Measurements from ENCODE around the gene TANC1. TPM values are rescaled to one million over a fixed set of nuclear protein-coding genes. Genes with fewer than 3 reads are reported as not detected.

TANC1 gene
- total and polyA plus RNA-seq, 2 of the 4 experiments (the other 2 are of a cell fraction): 10.2 to 12.9 TPM

GRCh38 chr2:159211447-159212396, 243.3 kb downstream of the TANC1 start:
- peak; percentile 25 for DNase-seq
- peaks cover 9% of the 10 kb centered on the region for H3K4me1 ChIP-seq (ENCODE audit: control insufficient read depth, insufficient read depth, low read length)
- CTCF ChIA-PET: no interaction called here
- H2BK15ac ChIP-seq (ENCODE audit: low read depth, low read length): no peak overlapping the region
- H4K8ac ChIP-seq (ENCODE audit: low read depth in 2 of 2, low read length in 2 of 2): no peak overlapping the region
- H4K20me1 ChIP-seq (ENCODE audit: insufficient read depth, low read length): no peaks in the 10 kb centered on the region
- H2AK5ac ChIP-seq (ENCODE audit: low read depth, low read length): 0 out of 2 replicates have a peak overlapping the region, but pooled peaks have one; percentile 17
- no peaks in the 10 kb centered on the region for H3K27me3 ChIP-seq (ENCODE audit: control insufficient read depth, insufficient read depth, low read length)
- intact Hi-C loops (cut with micrococcal nuclease) (no loop called here), in situ Hi-C loops (cut with MboI; ENCODE audit: low sequenced_read_pairs) (no loop called here), dilution Hi-C loops (cut with HindIII; ENCODE audit: low sequenced_read_pairs, unreplicated experiment) (no loop called here)
- H3K14ac ChIP-seq (replicated peaks; ENCODE audit: low read depth, low read length): peak overlapping the region; percentile 55; the same call in 1 of the 2 replicates
- 0 out of 2 replicates have a peak overlapping the region, but pooled peaks have one; percentile 16 for H2BK120ac ChIP-seq (ENCODE audit: low read depth, low read length)
- POLR2A ChIA-PET (ENCODE audit: unreplicated experiment): no interaction called here
- peak; percentile 87 for ATAC-seq (ENCODE audit: low read depth)
- H3K56ac ChIP-seq (ENCODE audit: extremely low read depth, insufficient read depth, low read length): no peak overlapping the region
- H3K27ac ChIP-seq (ENCODE audit: insufficient read depth, low read length): no peak overlapping the region
- no peak overlapping the region for H2BK5ac ChIP-seq (ENCODE audit: low read depth, low read length, poor library complexity, severe bottlenecking)
- no TSS peak for BruUV-seq (replicated peaks)
- peaks cover 20% of the 10 kb centered on the region for H3K36me3 ChIP-seq (ENCODE audit: control insufficient read depth, insufficient read depth, low read length)
- peak overlapping the region; percentile 20; the same call in 1 of the 2 replicates for H3K23ac ChIP-seq (ENCODE audit: low read depth, low read length)
- H3K9me3 ChIP-seq (ENCODE audit: control insufficient read depth, insufficient read depth, low read length): no peaks in the 10 kb centered on the region
- H3K79me1 ChIP-seq (ENCODE audit: low read depth in 1 of 2, low read length in 2 of 2): peaks cover 0 to 2% of the 10 kb centered on the region in 2 experiments; a peak in 2 of 4 replicates
- H4K91ac ChIP-seq (ENCODE audit: insufficient read depth, low read depth, low read length): no peak overlapping the region
- no peak overlapping the region for H2BK20ac ChIP-seq (ENCODE audit: low read depth, low read length)
- no peak overlapping the region for H3K9ac ChIP-seq (ENCODE audit: low read depth, low read length)
- peak overlapping the region; percentile 39 for H2AK9ac ChIP-seq (replicated peaks; ENCODE audit: low read depth, low read length, poor library complexity)
- no peak overlapping the region for H3K18ac ChIP-seq (ENCODE audit: low read depth, low read length)
- peaks cover 18% of the 10 kb centered on the region for H3K9me1 ChIP-seq (ENCODE audit: insufficient read depth, low read length)
- H3K4ac ChIP-seq (ENCODE audit: low read depth, low read length): 0 out of 2 replicates have a peak overlapping the region, but pooled peaks have one; percentile 45
- no peak overlapping the region for H4K5ac ChIP-seq (ENCODE audit: low read depth, low read length)
- no peak overlapping the region for H3K4me3 ChIP-seq (ENCODE audit: insufficient read depth, low read depth, low read length)
- WGBS, 2 experiments (ENCODE audit: extremely low coverage in 2 of 2, insufficient read length in 1 of 2): 65% methylated on average over 4 of the region's 14 CpGs; no CpG with 5 or more reads in 1 of the 2 experiments
- H3K4me2 ChIP-seq (ENCODE audit: low read depth, low read length): no peak overlapping the region
- H2AFZ ChIP-seq (replicated peaks; ENCODE audit: low read length, poor library complexity): no peak overlapping the region
- TF ChIP-seq CEBPB (IDR thresholded peaks at IDR 0.05; ENCODE audit: low read depth, low read length) (no peak), MAZ (IDR thresholded peaks at IDR 0.05; ENCODE audit: borderline replicate concordance, low read depth, low read length) (no peak), NFE2L2 (IDR thresholded peaks at IDR 0.05; ENCODE audit: low read depth, low read length) (no peak), CTCF (conservative IDR thresholded peaks at IDR 0.05; ENCODE audit: low read depth, low read length) (no peak), RFX5 (IDR thresholded peaks at IDR 0.05; ENCODE audit: low read depth, low read length) (no peak), POLR2A (IDR thresholded peaks at IDR 0.05; ENCODE audit: low read depth, low read length) (no peak), MXI1 (IDR thresholded peaks at IDR 0.05; ENCODE audit: borderline replicate concordance, low read depth, low read length) (no peak), RCOR1 (IDR thresholded peaks at IDR 0.05; ENCODE audit: insufficient replicate concordance, low read length) (no peak), USF2 (IDR thresholded peaks at IDR 0.05; ENCODE audit: low read depth, low read length) (no peak), SMC3 (IDR thresholded peaks at IDR 0.05; ENCODE audit: low read depth, low read length) (no peak), CHD1 (IDR thresholded peaks at IDR 0.05; ENCODE audit: low read depth, low read length) (no peak), MAFK (IDR thresholded peaks at IDR 0.05; ENCODE audit: low read depth, low read length) (no peak), ELK1 (IDR thresholded peaks at IDR 0.05; ENCODE audit: borderline replicate concordance, low read depth, low read length) (no peak), FOS (IDR thresholded peaks at IDR 0.05; ENCODE audit: low read depth, low read length) (no peak)

Measured in IMR-90 (cell line).